Body of pancreas (tissue), 4 donors: ENCODE measurements around the gene MORC2. TPM values are rescaled to one million over a fixed set of nuclear protein-coding genes. Genes with fewer than 3 reads are reported as not detected.

ENCODE experiments used
- ATAC-seq: fragments of 150-250 bp; one replicate; pipeline ENCODE4 v1.9.1; 2016
- DNase-seq, 4 donors: peaks; one replicate each; pipeline ENCODE4 v3.0.0-alpha.2; 2019
- H3K27ac ChIP-seq, 4 donors: fragments of 200-600 bp; sonication (generic); 1 replicate in 3 of 4; 2 replicates in 1 of 4; pipeline versions ENCODE4 v1.5.1 to v1.6.1; 2016 to 2019; ENCODE audit warnings: mild to moderate bottlenecking in 1 of 4, mixed read lengths in 1 of 4, moderate library complexity in 1 of 4
- H3K27me3 ChIP-seq, 2 donors: fragments of 200-600 bp; sonication (generic); one replicate each; pipeline ENCODE4 v1.6.0; 2016; ENCODE audit warnings: mild to moderate bottlenecking in 1 of 2
- H3K36me3 ChIP-seq, 2 donors: fragments of 200-600 bp; sonication (generic); replicated peaks in 1 of 2; 2 replicates each; pipeline ENCODE4 v1.5.1; 2016; ENCODE audit warnings: low read depth in 2 of 2; ENCODE audit not compliant: insufficient read depth in 1 of 2
- H3K4me1 ChIP-seq: fragments of 200-600 bp; sonication (generic); one replicate; pipeline ENCODE4 v1.6.0; 2016
- H3K4me3 ChIP-seq, 2 donors: fragments of 200-600 bp; sonication (generic); 1 replicate in 1 of 2; 2 replicates in 1 of 2; pipeline ENCODE4 v1.5.1; 2016 to 2019
- H3K9me3 ChIP-seq, 3 donors: fragments of 200-600 bp; sonication (generic); 1 replicate in 2 of 3; 2 replicates in 1 of 3; pipeline ENCODE4 v1.5.1; 2016
- CTCF ChIP-seq, 7 experiments: fragments of 450-650 bp in 4 of 7; fragments of 200-600 bp in 3 of 7; sonication (generic) in 3 of 7; IDR thresholded peaks; one replicate each; pipeline ENCODE4 v1.5.1; 2016 to 2019; ENCODE audit warnings: antibody characterized with exemption in 7 of 7
- POLR2A ChIP-seq, 3 donors: fragments of 450-650 bp; IDR thresholded peaks; one replicate each; pipeline ENCODE4 v1.6.1; 2016; ENCODE audit warnings: antibody characterized with exemption in 3 of 3, mild to moderate bottlenecking in 2 of 3
- WGBS, 2 donors: methylation state at CpG; one replicate each; pipeline ENCODE4 v1.1.5; 2017; 5-methylcytosine and 5-hydroxymethylcytosine counted together
- intact Hi-C: fragments of 100-400 bp; cut with DNase I; formaldehyde crosslinking; loops from one replicate; pipeline ENCODE4 v1.15.1; 2023
- total RNA-seq, 2 donors: library from RNA; depleted of rRNA; stranded (reverse); fragments of >200 nt; gene quantifications; one replicate each; pipeline ENCODE4 v1.1.0, GENCODE V29; 2016

MORC2 gene
- total RNA-seq, 2 donors from 2014 or later: 9.1 to 13.5 TPM

GRCh38 chr22:30910358-30910757 lies 58.2 kb downstream of the MORC2 start:
- Histone ChIP-seq H3K9me3 (no peaks in the 10 kb centered on the region), H3K27ac (no peak overlapping the region), H3K4me1 (no peaks in the 10 kb centered on the region), H3K4me3 (no peak overlapping the region), H3K36me3 (no peaks in the 10 kb centered on the region), H3K27me3 (no peaks in the 10 kb centered on the region)
- 55 to 71% methylated on average over 2 of the region's 2 CpGs for WGBS, 2 donors
- ATAC-seq (no peak), DNase-seq (no peak)
- intact Hi-C loops: no loop called here
- TF ChIP-seq CTCF (IDR thresholded peaks at IDR 0.05) (no peak), POLR2A (IDR thresholded peaks at IDR 0.05) (no peak)

DNA sequence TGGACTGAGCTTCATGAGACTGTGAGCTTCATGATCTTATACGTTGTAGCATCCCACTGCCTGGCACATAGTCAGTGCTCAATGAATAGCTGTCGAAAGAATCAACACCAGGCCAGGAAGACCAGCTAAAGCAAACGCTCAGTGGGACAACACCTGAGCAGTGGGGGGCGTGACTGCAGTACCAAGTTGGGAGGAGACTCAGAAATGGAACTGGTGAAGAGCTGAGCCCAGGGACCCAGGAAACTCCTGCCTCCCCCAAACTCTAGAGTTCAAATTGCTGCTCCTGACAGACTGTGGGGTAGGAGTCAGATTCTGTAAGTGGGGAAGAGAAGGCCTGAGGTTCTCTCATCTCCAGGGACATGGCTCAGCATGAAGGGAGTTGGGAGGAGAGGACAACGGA lies 59.3 kb downstream of the MORC2 start:
- Histone ChIP-seq H3K27ac (no peak overlapping the region), H3K36me3 (no peaks in the 10 kb centered on the region), H3K4me1 (no peaks in the 10 kb centered on the region), H3K9me3 (no peaks in the 10 kb centered on the region), H3K4me3 (no peak overlapping the region), H3K27me3 (no peaks in the 10 kb centered on the region)
- TF ChIP-seq CTCF (IDR thresholded peaks at IDR 0.05) (no peak), POLR2A (IDR thresholded peaks at IDR 0.05) (no peak)
- ATAC-seq (no peak), DNase-seq (no peak)
- WGBS, 2 donors: 88 to 89% methylated on average over 5 of the region's 5 CpGs
- intact Hi-C loops: no loop called here

- H3K4me3 ChIP-seq: no peak overlapping the region
- no peak for TF ChIP-seq POLR2A (IDR thresholded peaks at IDR 0.05)
- TF ChIP-seq CTCF (IDR thresholded peaks at IDR 0.05): no peak
- 87 to 92% methylated on average over 4 to 6 of the region's 6 CpGs for WGBS, 2 donors
- H3K36me3 ChIP-seq: no peaks in the 10 kb centered on the region
- ATAC-seq: no peak
- H3K27me3 ChIP-seq: no peaks in the 10 kb centered on the region
- no peaks in the 10 kb centered on the region for H3K4me1 ChIP-seq
- intact Hi-C loops: no loop called here
- no peaks in the 10 kb centered on the region for H3K9me3 ChIP-seq
- DNase-seq: no peak
- no peak overlapping the region for H3K27ac ChIP-seq
These were observed 60.5 kb downstream of the MORC2 start for GRCh38 chr22:30908051-30908461.

DNA sequence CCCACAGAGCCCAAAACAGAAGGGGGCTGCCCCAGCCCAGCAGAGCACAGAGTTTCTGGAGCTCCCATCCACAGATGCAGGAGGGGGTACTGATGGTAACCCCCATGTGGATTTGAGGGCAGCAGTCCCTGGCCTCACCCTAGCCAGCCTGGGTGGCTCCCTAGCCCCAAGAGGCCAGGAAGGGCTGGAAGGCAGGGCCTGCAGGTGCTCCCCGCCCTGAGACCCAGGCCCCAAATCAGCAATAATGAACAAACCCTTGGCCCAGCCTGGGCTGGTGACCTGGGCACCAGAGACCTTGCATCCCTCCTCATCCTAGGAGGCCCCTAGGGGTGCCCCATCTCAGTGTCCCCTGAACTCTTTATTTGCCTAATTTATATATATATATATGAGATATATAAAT lies 61.6 kb downstream of the MORC2 start:
- Histone ChIP-seq H3K4me1 (no peaks in the 10 kb centered on the region), H3K27ac (no peak overlapping the region), H3K4me3 (no peak overlapping the region), H3K36me3 (no peaks in the 10 kb centered on the region), H3K27me3 (no peaks in the 10 kb centered on the region), H3K9me3 (no peaks in the 10 kb centered on the region)
- TF ChIP-seq POLR2A (IDR thresholded peaks at IDR 0.05) (no peak), CTCF (IDR thresholded peaks at IDR 0.05) (no peak)
- ATAC-seq: no peak
- DNase-seq: no peak
- intact Hi-C loops: no loop called here
- 67 to 71% methylated on average over 1 of the region's 1 CpG for WGBS, 2 donors

DNA sequence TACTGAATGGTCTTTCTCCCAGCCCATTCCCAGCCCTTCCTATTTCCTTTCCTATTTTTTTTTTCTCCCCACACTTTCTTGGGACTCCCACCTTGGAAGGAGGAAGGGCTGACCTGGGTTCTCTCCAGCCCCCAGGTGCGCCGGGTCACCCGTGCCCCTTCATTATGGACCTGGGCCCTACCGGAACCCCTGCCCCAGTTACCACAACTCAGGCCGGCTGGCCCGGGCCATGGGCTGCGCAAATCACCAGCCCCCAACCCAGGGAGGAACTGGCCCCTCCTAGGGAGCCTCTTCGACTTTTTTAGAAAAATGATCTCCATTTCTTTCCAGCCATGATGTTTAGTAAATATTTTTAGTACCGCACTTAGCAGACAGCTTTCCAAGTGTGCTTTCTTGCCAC lies 62.2 kb downstream of the MORC2 start:
- Histone ChIP-seq H3K27me3 (no peaks in the 10 kb centered on the region), H3K4me3 (no peak overlapping the region), H3K4me1 (no peaks in the 10 kb centered on the region), H3K9me3 (no peaks in the 10 kb centered on the region), H3K27ac (no peak overlapping the region), H3K36me3 (no peaks in the 10 kb centered on the region)
- TF ChIP-seq CTCF (IDR thresholded peaks at IDR 0.05) (no peak), POLR2A (IDR thresholded peaks at IDR 0.05) (no peak)
- DNase-seq: no peak
- no peak for ATAC-seq
- intact Hi-C loops: no loop called here
- 95% methylated on average over 9 of the region's 9 CpGs for WGBS, 2 donors
